Stimulated activated CD8-positive, alpha-beta memory T cell treated with anti-CD3 and anti-CD28 coated beads, Interleukin-15, amount 100 ng/mL, for 1 hour (primary cell): ENCODE measurements around the gene CCL19.
A peak's percentile ranks its signal among the peaks of the same experiment; 100 is the strongest.
"Not testable (repeated sequence)": the region's sequence is repeated elsewhere in the genome, so short reads cannot be mapped to it uniquely, and the experiment has no call there.

Experiments
- DNase-seq: peaks from one replicate; pipeline ENCODE4 v3.0.0-alpha.2; 2020; ENCODE audit warnings: low read depth

CCL19 gene

GRCh38 chr9:34690983-34691935, at the start of gene CCL19:
CCL19 (minus strand) TSS chr9:34691276; CDS start chr9:34691139, 137 bp downstream.
- no peak for DNase-seq

- not testable (repeated sequence) for DNase-seq
Observed at GRCh38 chr9:34740176-34740575, 49.1 kb upstream of the CCL19 start.

GRCh38 chr9:34737677-34738260, 46.7 kb upstream of the CCL19 start:
- no peak for DNase-seq

- no peak for DNase-seq
Observed at GRCh38 chr9:34734720-34735119, 43.6 kb upstream of the CCL19 start.

GRCh38 chr9:34732886-34733285, 41.8 kb upstream of the CCL19 start:
- DNase-seq: no peak

- no peak for DNase-seq
Observed at GRCh38 chr9:34732478-34732877, 41.4 kb upstream of the CCL19 start.

- no peak for DNase-seq
Observed at GRCh38 chr9:34723141-34723540, 32.1 kb upstream of the CCL19 start.

GRCh38 chr9:34719769-34720025, 28.6 kb upstream of the CCL19 start:
- DNase-seq: not testable (repeated sequence)

GRCh38 chr9:34719021-34719768, 28.1 kb upstream of the CCL19 start:
- DNase-seq: no peak

GRCh38 chr9:34717996-34718614, 27.0 kb upstream of the CCL19 start:
- no peak for DNase-seq

- DNase-seq: no peak
Observed at GRCh38 chr9:34716711-34717110, 25.6 kb upstream of the CCL19 start.

- DNase-seq: no peak
Observed at GRCh38 chr9:34715639-34716215, 24.7 kb upstream of the CCL19 start.

- no peak for DNase-seq
Observed at GRCh38 chr9:34714007-34714406, 22.9 kb upstream of the CCL19 start.

GRCh38 chr9:34712140-34712539, 21.1 kb upstream of the CCL19 start:
- no peak for DNase-seq

- no peak for DNase-seq
Observed at GRCh38 chr9:34710023-34710422, 18.9 kb upstream of the CCL19 start, which contains the start of gene CCL21. CCL21 (minus strand) TSS chr9:34710136; CDS start chr9:34710066, 70 bp downstream.

- DNase-seq: no peak
Observed at GRCh38 chr9:34709196-34709978, 18.3 kb upstream of the CCL19 start.

- no peak for DNase-seq
Observed at GRCh38 chr9:34707130-34707529, 16.1 kb upstream of the CCL19 start.

- peak; percentile 77 for DNase-seq
Observed at GRCh38 chr9:34701769-34702736, 11.0 kb upstream of the CCL19 start.

GRCh38 chr9:34701023-34701768, 10.1 kb upstream of the CCL19 start:
- peak; percentile 47 for DNase-seq
